ENCODE results near the gene CD300LB.

- TF ChIP-seq, protein P1, sequence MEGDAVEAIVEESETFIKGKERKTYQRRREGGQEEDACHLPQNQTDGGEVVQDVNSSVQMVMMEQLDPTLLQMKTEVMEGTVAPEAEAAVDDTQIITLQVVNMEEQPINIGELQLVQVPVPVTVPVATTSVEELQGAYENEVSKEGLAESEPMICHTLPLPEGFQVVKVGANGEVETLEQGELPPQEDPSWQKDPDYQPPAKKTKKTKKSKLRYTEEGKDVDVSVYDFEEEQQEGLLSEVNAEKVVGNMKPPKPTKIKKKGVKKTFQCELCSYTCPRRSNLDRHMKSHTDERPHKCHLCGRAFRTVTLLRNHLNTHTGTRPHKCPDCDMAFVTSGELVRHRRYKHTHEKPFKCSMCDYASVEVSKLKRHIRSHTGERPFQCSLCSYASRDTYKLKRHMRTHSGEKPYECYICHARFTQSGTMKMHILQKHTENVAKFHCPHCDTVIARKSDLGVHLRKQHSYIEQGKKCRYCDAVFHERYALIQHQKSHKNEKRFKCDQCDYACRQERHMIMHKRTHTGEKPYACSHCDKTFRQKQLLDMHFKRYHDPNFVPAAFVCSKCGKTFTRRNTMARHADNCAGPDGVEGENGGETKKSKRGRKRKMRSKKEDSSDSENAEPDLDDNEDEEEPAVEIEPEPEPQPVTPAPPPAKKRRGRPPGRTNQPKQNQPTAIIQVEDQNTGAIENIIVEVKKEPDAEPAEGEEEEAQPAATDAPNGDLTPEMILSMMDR (IDR thresholded peaks at IDR 0.05; ENCODE audit: low read depth, low read length, poor library complexity, severe bottlenecking) = no peak
- no peak for TF ChIP-seq EZH2phosphoT487 (IDR thresholded peaks at IDR 0.05; ENCODE audit: borderline replicate concordance, low read length)
Observed at GRCh38 chr17:74512624-74513091, 18.6 kb downstream of the CD300LB start.

All from DOHH2 (cell line).